Neuronal stem cell (in vitro differentiated cells): ENCODE data around the gene USP10. TPM values are rescaled to one million over a fixed set of nuclear protein-coding genes. Genes with fewer than 3 reads are reported as not detected.

Source experiments
- DNase-seq: peaks from one replicate; pipeline ENCODE4 v3.0.0-alpha.2; 2013; ENCODE audit warnings: low spot score
- H2AFZ ChIP-seq: one replicate; pipeline ENCODE4 v1.6.1; 2013; ENCODE audit warnings: mild to moderate bottlenecking, low read length, inconsistent platforms
- H2AK5ac ChIP-seq: 2 replicates; pipeline ENCODE4 v1.6.1; 2013; ENCODE audit warnings: low read depth, mild to moderate bottlenecking, inconsistent platforms, low read length, moderate library complexity, mixed read lengths
- H2BK120ac ChIP-seq: 2 replicates; pipeline ENCODE4 v1.6.1; 2013; ENCODE audit warnings: low read depth, mild to moderate bottlenecking, inconsistent platforms, low read length, moderate library complexity, mixed read lengths
- H2BK12ac ChIP-seq: one replicate; pipeline ENCODE4 v1.6.1; 2013; ENCODE audit warnings: low read length, inconsistent platforms
- H2BK15ac ChIP-seq: 2 replicates; pipeline ENCODE4 v1.6.1; 2013; ENCODE audit warnings: mild to moderate bottlenecking, low read length, inconsistent platforms, mixed read lengths
- H2BK5ac ChIP-seq: one replicate; pipeline ENCODE4 v1.6.1; 2013; ENCODE audit warnings: inconsistent platforms, mild to moderate bottlenecking, low read length, moderate library complexity
- H3K14ac ChIP-seq: one replicate; pipeline ENCODE4 v1.6.1; 2013; ENCODE audit warnings: low read length, inconsistent platforms
- H3K18ac ChIP-seq: 2 replicates; pipeline ENCODE4 v1.6.1; 2013; ENCODE audit warnings: low read length, inconsistent platforms
- H3K23ac ChIP-seq: 2 replicates; pipeline ENCODE4 v1.6.1; 2013; ENCODE audit warnings: low read depth, mild to moderate bottlenecking, mixed read lengths, low read length, inconsistent platforms; ENCODE audit not compliant: poor library complexity
- H3K27ac ChIP-seq: replicated peaks from 3 replicates; pipeline ENCODE4 v1.5.1; 2013; ENCODE audit warnings: low read length, inconsistent platforms
- H3K27me3 ChIP-seq, 3 experiments: 2 replicates each; pipeline ENCODE4 v1.6.1; 2013; ENCODE audit warnings: low read length in 3 of 3, mild to moderate bottlenecking in 2 of 3, inconsistent platforms in 1 of 3, low read depth in 1 of 3, mixed read lengths in 1 of 3, moderate library complexity in 1 of 3; ENCODE audit not compliant: control insufficient read depth in 3 of 3, insufficient read depth in 3 of 3
- H3K36me3 ChIP-seq, 2 donors: replicated peaks in 1 of 2; 2 replicates each; pipeline ENCODE4 v1.6.1; 2013; ENCODE audit warnings: low read length in 2 of 2; ENCODE audit not compliant: control insufficient read depth in 2 of 2, insufficient read depth in 2 of 2
- H3K4ac ChIP-seq: 2 replicates; pipeline ENCODE4 v1.6.1; 2013; ENCODE audit warnings: inconsistent platforms, mild to moderate bottlenecking, low read length, moderate library complexity
- H3K4me1 ChIP-seq, 2 donors: 1 replicate in 1 of 2; 2 replicates in 1 of 2; pipeline ENCODE4 v1.6.1; 2013; ENCODE audit warnings: low read length in 2 of 2, low read depth in 1 of 2; ENCODE audit not compliant: control insufficient read depth in 2 of 2, insufficient read depth in 1 of 2
- H3K4me2 ChIP-seq: one replicate; pipeline ENCODE4 v1.6.1; 2013; ENCODE audit warnings: mild to moderate bottlenecking, low read length, inconsistent platforms; ENCODE audit not compliant: insufficient read depth, poor library complexity, severe bottlenecking
- H3K4me3 ChIP-seq, 2 donors: 2 replicates each; pipeline ENCODE4 v1.5.1; 2013; ENCODE audit warnings: low read length in 2 of 2, mild to moderate bottlenecking in 2 of 2, inconsistent platforms in 1 of 2, moderate library complexity in 1 of 2
- H3K79me1 ChIP-seq: one replicate; pipeline ENCODE4 v1.6.1; 2013; ENCODE audit warnings: low read depth, mild to moderate bottlenecking, inconsistent platforms, low read length, moderate library complexity
- H3K9ac ChIP-seq: one replicate; pipeline ENCODE4 v1.6.1; 2013; ENCODE audit warnings: mild to moderate bottlenecking, low read depth, low read length, inconsistent platforms; ENCODE audit not compliant: poor library complexity
- H3K9me3 ChIP-seq, 2 donors: replicated peaks in 1 of 2; 2 replicates each; pipeline versions ENCODE3 to v1.6.1; 2013; ENCODE audit warnings: low read length in 2 of 2, mild to moderate bottlenecking in 2 of 2, inconsistent platforms in 1 of 2, low read depth in 1 of 2, mixed read lengths in 1 of 2, moderate library complexity in 1 of 2; ENCODE audit not compliant: control insufficient read depth in 2 of 2, insufficient read depth in 1 of 2
- H4K8ac ChIP-seq: one replicate; pipeline ENCODE4 v1.6.1; 2013; ENCODE audit warnings: low read depth, mild to moderate bottlenecking, inconsistent platforms, low read length, moderate library complexity
- H4K91ac ChIP-seq: one replicate; pipeline ENCODE4 v1.6.1; 2013; ENCODE audit warnings: low read length, low read depth, mild to moderate bottlenecking, inconsistent platforms; ENCODE audit not compliant: poor library complexity
- WGBS, 2 donors: extraction: QIAGEN DNeasy Blood & Tissue Kit; methylation state at CpG; one replicate each; pipeline ENCODE4 v1.1.7; 2013; ENCODE audit warnings: missing lambda C conversion rate in 2 of 2, mixed read lengths in 1 of 2; ENCODE audit not compliant: insufficient read length in 2 of 2, insufficient replicate concordance in 1 of 2; ENCODE audit errors: extremely low coverage in 2 of 2; 5-methylcytosine and 5-hydroxymethylcytosine counted together
- polyA plus RNA-seq, 2 experiments: library from polyadenylated mRNA; stranded (reverse); fragments of 200-250 nt; gene quantifications; one replicate each; pipeline ENCODE4 v1.2.3, GENCODE V29; 2013

Gene USP10, protein sequence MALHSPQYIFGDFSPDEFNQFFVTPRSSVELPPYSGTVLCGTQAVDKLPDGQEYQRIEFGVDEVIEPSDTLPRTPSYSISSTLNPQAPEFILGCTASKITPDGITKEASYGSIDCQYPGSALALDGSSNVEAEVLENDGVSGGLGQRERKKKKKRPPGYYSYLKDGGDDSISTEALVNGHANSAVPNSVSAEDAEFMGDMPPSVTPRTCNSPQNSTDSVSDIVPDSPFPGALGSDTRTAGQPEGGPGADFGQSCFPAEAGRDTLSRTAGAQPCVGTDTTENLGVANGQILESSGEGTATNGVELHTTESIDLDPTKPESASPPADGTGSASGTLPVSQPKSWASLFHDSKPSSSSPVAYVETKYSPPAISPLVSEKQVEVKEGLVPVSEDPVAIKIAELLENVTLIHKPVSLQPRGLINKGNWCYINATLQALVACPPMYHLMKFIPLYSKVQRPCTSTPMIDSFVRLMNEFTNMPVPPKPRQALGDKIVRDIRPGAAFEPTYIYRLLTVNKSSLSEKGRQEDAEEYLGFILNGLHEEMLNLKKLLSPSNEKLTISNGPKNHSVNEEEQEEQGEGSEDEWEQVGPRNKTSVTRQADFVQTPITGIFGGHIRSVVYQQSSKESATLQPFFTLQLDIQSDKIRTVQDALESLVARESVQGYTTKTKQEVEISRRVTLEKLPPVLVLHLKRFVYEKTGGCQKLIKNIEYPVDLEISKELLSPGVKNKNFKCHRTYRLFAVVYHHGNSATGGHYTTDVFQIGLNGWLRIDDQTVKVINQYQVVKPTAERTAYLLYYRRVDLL
- polyA plus RNA-seq (2013, experiment 1 of 2), result 92.1 TPM
- polyA plus RNA-seq (2013, experiment 2 of 2), result 91.9 TPM

DNA sequence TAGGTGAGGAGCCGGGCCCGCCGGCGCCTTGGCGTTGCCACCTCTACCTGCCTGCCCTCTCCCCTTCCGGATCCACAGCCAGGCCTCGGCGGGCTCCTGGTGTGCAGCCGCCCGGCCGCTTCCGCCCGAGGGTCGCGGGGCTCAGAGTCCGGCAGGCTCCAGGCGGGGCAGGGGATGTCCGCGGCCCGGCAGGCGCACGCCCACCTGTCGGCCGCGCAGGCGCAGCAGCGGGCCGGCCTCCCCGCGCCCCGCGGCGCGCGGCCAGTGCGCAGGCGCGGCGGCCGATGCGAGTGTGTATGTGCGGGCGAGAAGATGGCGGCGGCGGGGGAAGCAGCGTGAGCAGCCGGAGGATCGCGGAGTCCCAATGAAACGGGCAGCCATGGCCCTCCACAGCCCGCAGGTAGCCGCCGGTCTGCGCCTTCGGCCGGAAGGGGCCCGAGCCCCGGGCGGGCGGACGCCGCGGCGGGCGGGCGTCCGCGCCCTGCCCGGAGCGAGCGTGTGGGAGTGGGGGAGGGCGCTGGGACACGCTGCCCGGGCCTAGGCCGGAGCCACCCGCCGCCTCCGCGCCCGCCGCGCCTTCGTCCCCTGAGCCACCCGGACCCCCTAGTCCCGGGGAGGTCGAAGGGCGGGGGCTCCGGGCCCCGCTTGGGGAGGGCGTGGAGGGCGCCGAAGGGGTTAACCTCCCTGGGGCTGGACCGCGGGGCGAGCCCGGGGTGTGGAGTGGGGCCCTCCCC is at the start of gene USP10:
Gene USP10 (plus strand): TSS at position 289 of the 734 bp plus-strand sequence. CDS start 91 bp downstream, at position 380.
- H3K4me1 ChIP-seq, result peaks cover 6 to 9% of the 10 kb centered on the region in 2 donors
- WGBS, 2 donors, result no CpG with 5 or more reads among the region's 97 CpGs

GRCh38 chr16:84650062-84650991 is 49.5 kb upstream of the USP10 start:
- Histone ChIP-seq H2BK5ac (no peak overlapping the region), H3K27me3 (peaks cover 0 to 19% (median 0%) of the 10 kb centered on the region in 3 experiments), H2AK5ac (no peak overlapping the region), H3K18ac (no peak overlapping the region), H2AFZ (no peak overlapping the region), H3K27ac (no peak overlapping the region), H3K4me1 (peaks cover 6 to 11% of the 10 kb centered on the region in 2 donors), H3K36me3 (peaks cover 2 to 29% of the 10 kb centered on the region in 2 donors), H3K14ac (no peak overlapping the region), H3K9me3 (peaks cover 0 to 1% of the 10 kb centered on the region in 2 donors), H3K4me3 (no peak overlapping the region), H4K8ac (no peak overlapping the region), H3K4ac (no peak overlapping the region), H3K23ac (no peak overlapping the region), H2BK15ac (no peak overlapping the region), H4K91ac (no peak overlapping the region), H2BK120ac (no peak overlapping the region), H3K9ac (no peak overlapping the region), H3K4me2 (no peak overlapping the region), H3K79me1 (no peaks in the 10 kb centered on the region), H2BK12ac (no peak overlapping the region)
- DNase-seq, result no peak
- no CpG with 5 or more reads among the region's 20 CpGs for WGBS, 2 donors

More for the DNA sequence above, at the start of gene USP10:
- peak within 1 kb of the TSS; percentile 81 for H3K4me2 ChIP-seq
- H2BK120ac ChIP-seq, result peak within 1 kb of the TSS; percentile 68
- peak within 1 kb of the TSS; percentile 92 for H3K23ac ChIP-seq
- no peak within 1 kb of the TSS for H2AK5ac ChIP-seq
- peak within 1 kb of the TSS; percentile 88 for H3K9ac ChIP-seq
- peak within 1 kb of the TSS; percentile 30 for H2BK5ac ChIP-seq
- H3K27me3 ChIP-seq, result no peaks in the 10 kb centered on the region
- H3K18ac ChIP-seq, result peak within 1 kb of the TSS; percentile 94
- peak; percentile 87 for DNase-seq
- peaks cover 3 to 10% of the 10 kb centered on the region in 2 donors for H3K36me3 ChIP-seq
- peak within 1 kb of the TSS; percentile 58 to 97 for H3K4me3 ChIP-seq
- peak within 1 kb of the TSS; percentile 93 for H2AFZ ChIP-seq
- H2BK15ac ChIP-seq, result no peak within 1 kb of the TSS
- H3K9me3 ChIP-seq, result peaks cover 2 to 4% of the 10 kb centered on the region in 2 donors
- H4K8ac ChIP-seq, result no peak within 1 kb of the TSS
- H3K79me1 ChIP-seq, result no peaks in the 10 kb centered on the region
- no peak within 1 kb of the TSS for H4K91ac ChIP-seq
- peak within 1 kb of the TSS; percentile 64 for H3K27ac ChIP-seq
- peak within 1 kb of the TSS; percentile 2 for H3K14ac ChIP-seq
- H3K4ac ChIP-seq, result no peak within 1 kb of the TSS
- no peak within 1 kb of the TSS for H2BK12ac ChIP-seq

GRCh38 chr16:84652566-84652965 is 47.2 kb upstream of the USP10 start:
- no peak overlapping the region for H3K23ac ChIP-seq
- WGBS, 2 donors, result no CpG with 5 or more reads among the region's 7 CpGs
- no peak overlapping the region for H2BK120ac ChIP-seq
- H4K91ac ChIP-seq, result no peak overlapping the region
- H3K9ac ChIP-seq, result no peak overlapping the region
- H3K9me3 ChIP-seq, result peaks cover 0 to 1% of the 10 kb centered on the region in 2 donors
- H3K18ac ChIP-seq, result no peak overlapping the region
- H2BK5ac ChIP-seq, result no peak overlapping the region
- H3K79me1 ChIP-seq, result peaks cover 2% of the 10 kb centered on the region
- no peak overlapping the region for H2AFZ ChIP-seq
- H3K4me1 ChIP-seq, result peaks cover 4 to 11% of the 10 kb centered on the region in 2 donors
- H3K14ac ChIP-seq, result no peak overlapping the region
- no peak overlapping the region for H2BK12ac ChIP-seq
- H2BK15ac ChIP-seq, result no peak overlapping the region
- no peak overlapping the region for H3K4ac ChIP-seq
- no peak overlapping the region for H2AK5ac ChIP-seq
- no peak overlapping the region for H3K4me3 ChIP-seq
- no peak overlapping the region for H3K27ac ChIP-seq
- peaks cover 10 to 41% of the 10 kb centered on the region in 2 donors for H3K36me3 ChIP-seq
- H3K4me2 ChIP-seq, result no peak overlapping the region
- H3K27me3 ChIP-seq, result peaks cover 0 to 17% (median 0%) of the 10 kb centered on the region in 3 experiments
- H4K8ac ChIP-seq, result no peak overlapping the region
- no peak for DNase-seq
